ENCODE measurements around the gene TNP1. TPM values are rescaled to one million over a fixed set of nuclear protein-coding genes. Genes with fewer than 3 reads are reported as not detected.

TNP1 gene
- total and polyA plus RNA-seq, 2 experiments from 2014 or later: not detected

- Histone ChIP-seq H3K9me2 (replicated peaks; ENCODE audit: insufficient read depth) (no peaks in the 10 kb centered on the region), H3K27ac (peak overlapping the region; percentile 85)
- no peak for TF ChIP-seq EZH2 (IDR thresholded peaks at IDR 0.05; ENCODE audit: borderline replicate concordance)
- no peak for TF ChIP-seq CTCF (IDR thresholded peaks at IDR 0.05; ENCODE audit: poor library complexity)
- no peak for TF ChIP-seq EZH2phosphoT487 (IDR thresholded peaks at IDR 0.05; ENCODE audit: low read depth, severe bottlenecking, unreplicated experiment)
These were observed 11.6 kb upstream of the TNP1 start for GRCh38 chr2:216871333-216871934.

GRCh38 chr2:216870508-216871332, 10.9 kb upstream of the TNP1 start:
- Histone ChIP-seq H3K79me2 (no peaks in the 10 kb centered on the region), H3K27ac (peak overlapping the region; percentile 85), H2AFZ (no peak overlapping the region), H4K20me1 (ENCODE audit: insufficient read depth, poor library complexity, severe bottlenecking) (no peaks in the 10 kb centered on the region), H3K4me1 (ENCODE audit: insufficient read depth) (peaks cover 14% of the 10 kb centered on the region), H3K4me3 (no peak overlapping the region), H3K9me2 (replicated peaks; ENCODE audit: insufficient read depth) (no peaks in the 10 kb centered on the region), H3K27me3 (no peaks in the 10 kb centered on the region), H3K4me2 (peak overlapping the region; percentile 20), H3K36me3 (replicated peaks; ENCODE audit: insufficient read depth, low read depth) (no peaks in the 10 kb centered on the region), H3K9me3 (ENCODE audit: low read depth) (no peaks in the 10 kb centered on the region)
- TF ChIP-seq EZH2 (IDR thresholded peaks at IDR 0.05; ENCODE audit: borderline replicate concordance): no peak
- TF ChIP-seq EZH2phosphoT487 (IDR thresholded peaks at IDR 0.05; ENCODE audit: low read depth, severe bottlenecking, unreplicated experiment): no peak
- DNase-seq (ENCODE audit: low spot score): no peak
- 88% methylated on average over 3 of the region's 3 CpGs for WGBS (ENCODE audit: low lambda C conversion rate, missing lambda C conversion rate)

More at GRCh38 chr2:216871333-216871934, 11.6 kb upstream of the TNP1 start:
- 56% methylated on average over 4 of the region's 4 CpGs for WGBS (ENCODE audit: low lambda C conversion rate, missing lambda C conversion rate)
- Histone ChIP-seq H3K4me3 (no peak overlapping the region), H3K36me3 (replicated peaks; ENCODE audit: insufficient read depth, low read depth) (no peaks in the 10 kb centered on the region), H3K4me2 (peak overlapping the region; percentile 20), H3K79me2 (no peaks in the 10 kb centered on the region), H2AFZ (no peak overlapping the region), H4K20me1 (ENCODE audit: insufficient read depth, poor library complexity, severe bottlenecking) (no peaks in the 10 kb centered on the region), H3K4me1 (ENCODE audit: insufficient read depth) (peaks cover 14% of the 10 kb centered on the region), H3K9me3 (ENCODE audit: low read depth) (no peaks in the 10 kb centered on the region), H3K27me3 (no peaks in the 10 kb centered on the region)
- DNase-seq (ENCODE audit: low spot score): peak; percentile 57

GRCh38 chr2:216866515-216867095, 6.7 kb upstream of the TNP1 start:
- no peaks in the 10 kb centered on the region for H3K9me3 ChIP-seq (ENCODE audit: low read depth)

More at GRCh38 chr2:216866515-216867095, 6.7 kb upstream of the TNP1 start:
- Histone ChIP-seq H3K4me2 (no peak overlapping the region), H2AFZ (no peak overlapping the region), H3K4me3 (no peak overlapping the region), H3K79me2 (no peaks in the 10 kb centered on the region), H4K20me1 (ENCODE audit: insufficient read depth, poor library complexity, severe bottlenecking) (no peaks in the 10 kb centered on the region), H3K36me3 (replicated peaks; ENCODE audit: insufficient read depth, low read depth) (no peaks in the 10 kb centered on the region), H3K4me1 (ENCODE audit: insufficient read depth) (peaks cover 27% of the 10 kb centered on the region), H3K27ac (no peak overlapping the region), H3K27me3 (no peaks in the 10 kb centered on the region), H3K9me2 (replicated peaks; ENCODE audit: insufficient read depth) (no peaks in the 10 kb centered on the region)
- no peak for DNase-seq (ENCODE audit: low spot score)
- no peak for TF ChIP-seq CTCF (IDR thresholded peaks at IDR 0.05; ENCODE audit: poor library complexity)
- no peak for TF ChIP-seq EZH2phosphoT487 (IDR thresholded peaks at IDR 0.05; ENCODE audit: low read depth, severe bottlenecking, unreplicated experiment)
- TF ChIP-seq EZH2 (IDR thresholded peaks at IDR 0.05; ENCODE audit: borderline replicate concordance): no peak
- WGBS (ENCODE audit: low lambda C conversion rate, missing lambda C conversion rate): 95% methylated on average over 3 of the region's 3 CpGs

Data from hepatocyte (in vitro differentiated cells).